AG09319 (cell line): Measurements from ENCODE around the gene YTHDF1.
A peak's percentile ranks its signal among the peaks of the same experiment; 100 is the strongest.

ENCODE experiments used
- DNase-seq: peaks from one replicate; pipeline ENCODE4 v3.0.0-alpha.2; 2010; ENCODE audit warnings: low read depth; ENCODE audit errors: extremely low read depth
- TF ChIP-seq, protein P1 (sequence below): IDR thresholded peaks from 2 replicates; pipeline ENCODE4 v1.5.1; 2011; ENCODE audit warnings: low read depth, mild to moderate bottlenecking, inconsistent platforms, low read length, moderate library complexity

The YTHDF1 gene

DNA sequence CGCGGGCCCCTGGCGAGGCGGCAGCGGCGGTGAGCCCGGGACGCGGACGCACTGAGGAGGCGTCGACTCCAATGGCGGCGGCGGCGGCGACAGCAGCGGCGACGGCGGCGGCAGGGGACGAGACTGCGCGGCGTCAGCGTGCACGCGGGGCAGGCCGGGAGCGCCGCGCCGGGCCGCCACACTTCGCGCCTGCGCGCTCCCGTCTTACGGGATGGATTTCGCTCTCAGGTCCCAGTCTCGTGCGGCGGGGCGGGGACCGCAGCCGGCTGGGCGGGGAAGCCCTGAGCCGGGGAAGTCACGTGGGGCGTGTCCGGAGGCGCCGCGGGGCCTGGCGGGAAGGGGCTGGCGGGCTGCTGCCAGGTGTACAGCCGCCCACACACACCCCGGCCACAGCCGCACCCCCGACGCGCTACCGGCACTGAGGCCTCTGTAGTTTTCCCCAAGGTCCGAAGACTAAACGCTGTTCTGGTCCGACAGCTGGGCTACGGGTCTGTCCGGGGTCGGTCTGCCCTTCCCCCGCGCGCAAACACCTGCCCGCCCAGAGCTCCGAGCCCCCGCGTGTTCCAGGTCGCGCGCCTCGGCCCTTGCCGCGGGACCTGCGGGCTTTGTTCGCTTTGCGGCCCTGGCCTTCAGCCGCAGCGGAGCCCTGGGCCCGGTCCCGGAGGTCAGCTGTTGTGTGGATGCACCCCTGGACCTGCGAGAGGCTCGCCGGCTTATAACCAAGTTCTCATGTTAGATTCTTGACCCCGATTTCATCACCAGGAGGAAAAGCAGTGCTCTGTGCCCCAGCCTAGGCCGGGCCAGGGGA, at the start of gene YTHDF1:
TSS of gene YTHDF1 (minus strand) at position 91 of the 808 bp plus-strand sequence. CDS start 239 bp downstream, outside the sequence.
- TF ChIP-seq, protein P1, sequence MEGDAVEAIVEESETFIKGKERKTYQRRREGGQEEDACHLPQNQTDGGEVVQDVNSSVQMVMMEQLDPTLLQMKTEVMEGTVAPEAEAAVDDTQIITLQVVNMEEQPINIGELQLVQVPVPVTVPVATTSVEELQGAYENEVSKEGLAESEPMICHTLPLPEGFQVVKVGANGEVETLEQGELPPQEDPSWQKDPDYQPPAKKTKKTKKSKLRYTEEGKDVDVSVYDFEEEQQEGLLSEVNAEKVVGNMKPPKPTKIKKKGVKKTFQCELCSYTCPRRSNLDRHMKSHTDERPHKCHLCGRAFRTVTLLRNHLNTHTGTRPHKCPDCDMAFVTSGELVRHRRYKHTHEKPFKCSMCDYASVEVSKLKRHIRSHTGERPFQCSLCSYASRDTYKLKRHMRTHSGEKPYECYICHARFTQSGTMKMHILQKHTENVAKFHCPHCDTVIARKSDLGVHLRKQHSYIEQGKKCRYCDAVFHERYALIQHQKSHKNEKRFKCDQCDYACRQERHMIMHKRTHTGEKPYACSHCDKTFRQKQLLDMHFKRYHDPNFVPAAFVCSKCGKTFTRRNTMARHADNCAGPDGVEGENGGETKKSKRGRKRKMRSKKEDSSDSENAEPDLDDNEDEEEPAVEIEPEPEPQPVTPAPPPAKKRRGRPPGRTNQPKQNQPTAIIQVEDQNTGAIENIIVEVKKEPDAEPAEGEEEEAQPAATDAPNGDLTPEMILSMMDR = no peak
- DNase-seq = peak; percentile 79

DNA sequence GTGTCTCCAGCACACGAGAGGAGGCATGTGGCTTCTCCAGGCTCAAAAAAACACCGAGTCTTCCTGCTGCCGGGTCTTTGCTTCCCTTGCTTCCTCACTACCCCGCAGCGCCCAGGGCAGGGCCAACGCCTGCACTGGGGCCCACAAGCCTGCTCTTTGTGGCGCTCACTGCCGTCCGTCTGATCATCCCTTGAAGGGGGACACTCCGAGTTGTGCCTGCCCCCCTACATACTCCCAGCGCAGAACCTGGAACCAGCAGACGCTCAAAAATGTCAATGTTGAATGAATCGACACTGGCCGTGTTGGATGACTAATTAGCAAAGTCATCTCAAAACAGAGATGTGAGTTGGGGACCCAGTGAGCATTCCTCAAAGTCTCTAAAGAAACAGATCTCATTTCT, 48.6 kb upstream of the YTHDF1 start:
- no peak for DNase-seq

DNA sequence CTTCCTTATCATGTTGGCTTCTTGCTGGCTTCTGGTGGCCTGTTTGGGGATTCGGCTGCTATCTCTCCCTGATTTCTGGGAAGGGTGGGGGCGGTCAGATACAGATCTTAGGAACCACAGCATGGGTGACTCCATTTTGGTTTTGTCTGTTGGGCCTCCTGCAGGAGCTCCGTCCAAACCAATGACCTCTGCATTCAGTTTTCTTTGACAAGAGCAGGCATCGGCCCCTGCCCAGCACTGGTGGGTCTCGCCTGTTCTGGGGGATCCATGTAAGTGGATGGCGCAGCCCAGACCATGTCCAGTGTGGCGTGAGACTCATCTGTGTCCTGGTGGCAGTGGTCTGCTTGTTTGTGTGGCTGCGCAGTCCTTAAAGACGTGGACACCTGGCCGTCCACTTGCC, 48.1 kb upstream of the YTHDF1 start:
- TF ChIP-seq, protein P1 = no peak
- DNase-seq = no peak

More for the DNA sequence above, 48.6 kb upstream of the YTHDF1 start:
- TF ChIP-seq, protein P1 = no peak

DNA sequence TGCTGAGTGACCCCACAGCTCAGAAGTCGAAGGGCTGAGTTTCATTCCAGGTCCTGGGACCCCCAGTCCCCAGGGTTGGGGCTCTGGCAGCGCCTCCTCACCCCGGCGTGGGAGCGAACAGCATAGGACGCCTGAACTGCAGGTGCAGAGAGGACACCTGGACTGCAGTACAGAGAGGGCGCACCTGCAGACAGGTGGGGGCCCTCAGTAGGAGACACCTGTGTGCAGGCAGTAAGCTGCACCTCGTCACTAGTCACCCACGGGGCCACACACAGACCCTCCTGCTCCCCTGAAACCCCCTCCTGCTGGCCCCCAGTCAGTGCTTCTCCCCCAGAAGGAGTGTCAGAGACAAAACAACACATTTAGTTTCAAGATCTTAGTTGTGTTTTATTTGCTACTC, 46.9 kb upstream of the YTHDF1 start:
- DNase-seq = no peak
- TF ChIP-seq, protein P1 = no peak

DNA sequence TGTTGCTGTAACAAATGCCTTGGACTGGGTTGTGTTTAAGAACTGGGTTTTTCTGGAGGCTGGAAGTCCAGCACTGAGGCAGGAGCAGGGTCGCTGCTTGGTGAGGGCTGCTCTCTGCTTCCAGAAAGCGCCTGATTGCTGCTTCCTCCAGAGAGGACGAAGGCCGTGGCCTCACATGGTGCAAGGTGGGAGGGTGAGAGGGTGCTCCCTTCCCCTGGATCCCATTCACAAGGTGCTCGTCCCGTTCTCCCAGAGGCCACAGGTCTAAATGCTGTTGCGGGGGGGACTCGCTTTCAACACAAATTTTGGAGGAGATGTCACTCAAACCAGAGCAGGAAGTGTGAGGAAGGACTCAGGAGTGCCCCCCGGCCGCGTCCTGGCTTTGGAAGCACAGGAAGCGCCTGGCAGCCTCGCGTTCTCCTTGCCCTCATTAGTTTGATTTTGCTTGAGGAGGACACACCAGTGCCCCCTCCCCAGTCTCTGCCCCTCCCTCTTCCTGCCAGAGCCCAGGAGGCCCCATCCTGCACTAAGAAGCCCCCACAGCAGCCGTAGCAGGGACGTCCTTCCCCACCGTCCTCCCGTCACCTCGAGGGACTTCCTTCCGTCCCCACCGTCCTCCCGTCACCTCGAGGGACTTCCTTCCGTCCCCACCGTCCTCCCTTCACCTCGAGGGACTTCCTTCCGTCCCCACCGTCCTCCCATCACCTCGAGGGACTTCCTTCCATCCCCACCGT, 46.0 kb upstream of the YTHDF1 start:
- TF ChIP-seq, protein P1 = no peak
- DNase-seq = no peak

DNA sequence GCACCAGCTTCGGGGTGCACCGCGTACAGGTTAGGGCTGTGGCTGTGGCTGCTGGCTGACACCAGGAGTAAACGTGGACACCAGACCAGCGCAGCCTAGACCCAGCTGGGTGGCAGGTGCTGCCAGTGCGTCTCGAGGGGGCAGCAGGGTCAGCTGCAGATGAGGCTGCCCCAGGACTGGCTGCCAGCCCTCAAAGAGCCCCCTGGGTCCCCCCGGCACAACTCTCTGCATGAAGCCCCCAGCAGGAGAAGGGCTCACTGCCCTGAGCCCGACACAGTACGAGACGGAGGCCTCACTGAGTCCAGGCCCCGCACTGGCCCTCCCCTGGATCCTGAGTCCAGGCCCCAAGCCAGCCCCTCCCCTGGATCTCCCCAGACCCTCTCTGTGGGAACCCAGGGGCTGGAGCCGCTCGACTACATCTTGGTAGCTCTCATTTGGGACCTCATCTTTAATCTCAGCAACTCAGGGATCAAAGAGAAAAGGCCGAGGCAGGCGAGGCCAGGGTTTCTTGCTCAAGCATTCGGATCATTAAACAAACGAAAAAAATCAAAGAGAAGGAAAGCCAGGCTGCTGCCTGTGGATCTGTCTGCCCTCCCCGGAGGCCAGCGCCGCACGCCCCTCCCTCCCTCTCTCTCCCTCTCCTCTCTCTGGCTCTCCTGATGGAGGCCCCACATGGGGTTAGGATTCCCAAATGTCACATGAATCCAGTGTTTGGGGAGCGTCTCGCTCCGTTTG, 45.3 kb upstream of the YTHDF1 start:
- DNase-seq = no peak
- TF ChIP-seq, protein P1 = no peak
